ENCODE data around the gene PTPRU. TPM values are rescaled to one million over a fixed set of nuclear protein-coding genes. Genes with fewer than 3 reads are reported as not detected.

PTPRU gene
- total and polyA plus RNA-seq, 2 experiments from 2014 or later, result 8.0 to 105 TPM

DNA sequence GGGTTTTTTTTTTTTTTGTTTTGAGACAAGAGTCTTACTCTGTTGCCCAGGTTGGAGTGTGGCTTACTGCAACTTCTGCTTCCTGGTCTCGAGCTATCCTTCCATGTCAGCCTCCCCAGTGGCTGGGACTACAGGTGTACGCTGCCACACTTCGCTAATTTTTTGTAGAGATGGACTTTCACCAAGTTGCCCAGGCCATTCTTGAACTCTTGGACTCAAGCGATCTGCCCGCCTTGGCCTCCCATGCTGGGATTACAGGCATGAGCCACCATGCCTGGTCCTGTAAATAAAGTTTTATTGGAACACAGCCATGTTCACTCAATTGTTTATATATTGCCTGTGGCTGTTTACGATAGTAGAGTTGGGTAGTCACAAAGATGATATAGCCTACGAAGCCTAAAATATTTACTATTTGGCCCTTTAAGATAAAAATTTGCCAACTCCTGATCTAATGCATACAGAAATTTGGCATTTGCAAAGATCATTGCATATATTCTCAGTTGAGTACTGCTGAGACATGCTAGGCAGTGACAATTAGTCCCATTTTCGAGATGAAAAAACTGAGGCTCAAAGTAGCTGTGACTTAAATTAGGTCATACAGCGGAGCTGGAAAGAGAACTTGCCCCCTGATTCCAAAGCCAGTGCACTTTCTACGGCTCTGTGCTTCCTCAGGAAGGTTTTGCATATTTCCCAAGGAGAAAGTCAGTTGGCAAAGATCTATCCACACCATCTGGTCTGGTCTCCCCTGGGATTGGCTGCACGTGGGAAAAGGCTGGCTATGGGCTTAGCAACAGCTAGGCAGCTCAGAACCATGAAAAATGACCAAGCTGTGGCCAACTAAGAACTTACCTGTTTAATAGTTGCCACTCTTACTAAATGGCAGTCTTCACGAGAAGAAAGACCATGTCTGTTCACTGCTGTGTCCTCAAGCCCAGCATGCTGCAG is 25.0 kb upstream of the PTPRU start:
- no peak for ATAC-seq
- H4K20me1 ChIP-seq (replicated peaks; ENCODE audit: insufficient read depth), result no peaks in the 10 kb centered on the region; the same call in 1 of the 2 replicates
- no peaks in the 10 kb centered on the region for H3K79me2 ChIP-seq (replicated peaks; ENCODE audit: insufficient read depth)
- H3K27me3 Mint-ChIP-seq (ENCODE audit: insufficient read depth, low read depth, poor library complexity), result peaks cover 8% of the 10 kb centered on the region
- no peaks in the 10 kb centered on the region for H3K4me1 ChIP-seq (ENCODE audit: insufficient read depth)
- no peaks in the 10 kb centered on the region for H3K4me1 Mint-ChIP-seq
- no peak overlapping the region for H3K4me3 ChIP-seq
- H2AFZ ChIP-seq, result no peak overlapping the region
- DNase-seq (ENCODE audit: low spot score), result no peak
- H3K27me3 ChIP-seq (ENCODE audit: insufficient read depth), result no peaks in the 10 kb centered on the region
- peaks cover 47% of the 10 kb centered on the region for H3K36me3 Mint-ChIP-seq (ENCODE audit: low read depth)
- TF ChIP-seq CREB1 (CRISPR knock-in tag; IDR thresholded peaks at IDR 0.05; ENCODE audit: low read depth) (no peak), EZH2 (IDR thresholded peaks at IDR 0.05; ENCODE audit: low read depth, unreplicated experiment) (no peak), POLR2AphosphoS5 (IDR thresholded peaks at IDR 0.05; ENCODE audit: low read depth) (no peak), JUNB (IDR thresholded peaks at IDR 0.05; ENCODE audit: unreplicated experiment) (no peak), ZNF331 (CRISPR knock-in tag; IDR thresholded peaks at IDR 0.05; ENCODE audit: low read depth) (no peak), REST (IDR thresholded peaks at IDR 0.05; ENCODE audit: unreplicated experiment) (no peak), NANOG (IDR thresholded peaks at IDR 0.05; ENCODE audit: borderline replicate concordance) (no peak)
- TF ChIP-seq, protein P1, sequence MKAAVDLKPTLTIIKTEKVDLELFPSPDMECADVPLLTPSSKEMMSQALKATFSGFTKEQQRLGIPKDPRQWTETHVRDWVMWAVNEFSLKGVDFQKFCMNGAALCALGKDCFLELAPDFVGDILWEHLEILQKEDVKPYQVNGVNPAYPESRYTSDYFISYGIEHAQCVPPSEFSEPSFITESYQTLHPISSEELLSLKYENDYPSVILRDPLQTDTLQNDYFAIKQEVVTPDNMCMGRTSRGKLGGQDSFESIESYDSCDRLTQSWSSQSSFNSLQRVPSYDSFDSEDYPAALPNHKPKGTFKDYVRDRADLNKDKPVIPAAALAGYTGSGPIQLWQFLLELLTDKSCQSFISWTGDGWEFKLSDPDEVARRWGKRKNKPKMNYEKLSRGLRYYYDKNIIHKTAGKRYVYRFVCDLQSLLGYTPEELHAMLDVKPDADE (IDR thresholded peaks at IDR 0.05), result no peak
- TF ChIP-seq, protein P2, sequence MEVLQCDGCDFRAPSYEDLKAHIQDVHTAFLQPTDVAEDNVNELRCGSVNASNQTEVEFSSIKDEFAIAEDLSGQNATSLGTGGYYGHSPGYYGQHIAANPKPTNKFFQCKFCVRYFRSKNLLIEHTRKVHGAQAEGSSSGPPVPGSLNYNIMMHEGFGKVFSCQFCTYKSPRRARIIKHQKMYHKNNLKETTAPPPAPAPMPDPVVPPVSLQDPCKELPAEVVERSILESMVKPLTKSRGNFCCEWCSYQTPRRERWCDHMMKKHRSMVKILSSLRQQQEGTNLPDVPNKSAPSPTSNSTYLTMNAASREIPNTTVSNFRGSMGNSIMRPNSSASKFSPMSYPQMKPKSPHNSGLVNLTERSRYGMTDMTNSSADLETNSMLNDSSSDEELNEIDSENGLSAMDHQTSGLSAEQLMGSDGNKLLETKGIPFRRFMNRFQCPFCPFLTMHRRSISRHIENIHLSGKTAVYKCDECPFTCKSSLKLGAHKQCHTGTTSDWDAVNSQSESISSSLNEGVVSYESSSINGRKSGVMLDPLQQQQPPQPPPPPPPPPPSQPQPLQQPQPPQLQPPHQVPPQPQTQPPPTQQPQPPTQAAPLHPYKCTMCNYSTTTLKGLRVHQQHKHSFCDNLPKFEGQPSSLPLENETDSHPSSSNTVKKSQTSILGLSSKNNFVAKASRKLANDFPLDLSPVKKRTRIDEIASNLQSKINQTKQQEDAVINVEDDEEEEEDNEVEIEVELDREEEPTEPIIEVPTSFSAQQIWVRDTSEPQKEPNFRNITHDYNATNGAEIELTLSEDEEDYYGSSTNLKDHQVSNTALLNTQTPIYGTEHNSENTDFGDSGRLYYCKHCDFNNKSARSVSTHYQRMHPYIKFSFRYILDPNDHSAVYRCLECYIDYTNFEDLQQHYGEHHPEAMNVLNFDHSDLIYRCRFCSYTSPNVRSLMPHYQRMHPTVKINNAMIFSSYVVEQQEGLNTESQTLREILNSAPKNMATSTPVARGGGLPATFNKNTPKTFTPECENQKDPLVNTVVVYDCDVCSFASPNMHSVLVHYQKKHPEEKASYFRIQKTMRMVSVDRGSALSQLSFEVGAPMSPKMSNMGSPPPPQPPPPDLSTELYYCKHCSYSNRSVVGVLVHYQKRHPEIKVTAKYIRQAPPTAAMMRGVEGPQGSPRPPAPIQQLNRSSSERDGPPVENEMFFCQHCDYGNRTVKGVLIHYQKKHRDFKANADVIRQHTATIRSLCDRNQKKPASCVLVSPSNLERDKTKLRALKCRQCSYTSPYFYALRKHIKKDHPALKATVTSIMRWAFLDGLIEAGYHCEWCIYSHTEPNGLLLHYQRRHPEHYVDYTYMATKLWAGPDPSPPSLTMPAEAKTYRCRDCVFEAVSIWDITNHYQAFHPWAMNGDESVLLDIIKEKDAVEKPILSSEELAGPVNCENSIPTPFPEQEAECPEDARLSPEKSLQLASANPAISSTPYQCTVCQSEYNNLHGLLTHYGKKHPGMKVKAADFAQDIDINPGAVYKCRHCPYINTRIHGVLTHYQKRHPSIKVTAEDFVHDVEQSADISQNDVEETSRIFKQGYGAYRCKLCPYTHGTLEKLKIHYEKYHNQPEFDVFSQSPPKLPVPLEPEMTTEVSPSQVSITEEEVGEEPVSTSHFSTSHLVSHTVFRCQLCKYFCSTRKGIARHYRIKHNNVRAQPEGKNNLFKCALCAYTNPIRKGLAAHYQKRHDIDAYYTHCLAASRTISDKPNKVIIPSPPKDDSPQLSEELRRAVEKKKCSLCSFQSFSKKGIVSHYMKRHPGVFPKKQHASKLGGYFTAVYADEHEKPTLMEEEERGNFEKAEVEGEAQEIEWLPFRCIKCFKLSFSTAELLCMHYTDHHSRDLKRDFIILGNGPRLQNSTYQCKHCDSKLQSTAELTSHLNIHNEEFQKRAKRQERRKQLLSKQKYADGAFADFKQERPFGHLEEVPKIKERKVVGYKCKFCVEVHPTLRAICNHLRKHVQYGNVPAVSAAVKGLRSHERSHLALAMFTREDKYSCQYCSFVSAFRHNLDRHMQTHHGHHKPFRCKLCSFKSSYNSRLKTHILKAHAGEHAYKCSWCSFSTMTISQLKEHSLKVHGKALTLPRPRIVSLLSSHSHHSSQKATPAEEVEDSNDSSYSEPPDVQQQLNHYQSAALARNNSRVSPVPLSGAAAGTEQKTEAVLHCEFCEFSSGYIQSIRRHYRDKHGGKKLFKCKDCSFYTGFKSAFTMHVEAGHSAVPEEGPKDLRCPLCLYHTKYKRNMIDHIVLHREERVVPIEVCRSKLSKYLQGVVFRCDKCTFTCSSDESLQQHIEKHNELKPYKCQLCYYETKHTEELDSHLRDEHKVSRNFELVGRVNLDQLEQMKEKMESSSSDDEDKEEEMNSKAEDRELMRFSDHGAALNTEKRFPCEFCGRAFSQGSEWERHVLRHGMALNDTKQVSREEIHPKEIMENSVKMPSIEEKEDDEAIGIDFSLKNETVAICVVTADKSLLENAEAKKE (CRISPR knock-in tag; IDR thresholded peaks at IDR 0.05), result no peak
- no peak overlapping the region for H3K4me2 ChIP-seq
- H3K27ac ChIP-seq (ENCODE audit: low read depth), result no peak overlapping the region
- H3K36me3 ChIP-seq (ENCODE audit: insufficient read depth), result peaks cover 24% of the 10 kb centered on the region
- no peaks in the 10 kb centered on the region for H3F3A ChIP-seq (replicated peaks; ENCODE audit: low read depth)
- H3K27ac Mint-ChIP-seq, result no peak overlapping the region
- no peak overlapping the region for H3K4me3 Mint-ChIP-seq
- no peaks in the 10 kb centered on the region; the same call in 2 of the 3 replicates for H3K9me3 Mint-ChIP-seq
- H3K9me2 ChIP-seq (ENCODE audit: insufficient read depth), result no peaks in the 10 kb centered on the region

Measured in GM23338 (cell line).